H9 (cell line): Measurements from ENCODE around the gene MEGF8. TPM values are rescaled to one million over a fixed set of nuclear protein-coding genes. Genes with fewer than 3 reads are reported as not detected.

Experiments used
- DNase-seq: peaks from one replicate; pipeline ENCODE4 v3.0.0-alpha.2; 2017
- H2AFZ ChIP-seq: one replicate; pipeline ENCODE4 v1.6.1; 2013; ENCODE audit warnings: mild to moderate bottlenecking, low read length, control low read depth, moderate library complexity
- H2AK5ac ChIP-seq: 2 replicates; pipeline ENCODE4 v1.6.1; 2013; ENCODE audit warnings: low read length, control low read depth, mixed read lengths; ENCODE audit not compliant: insufficient read length
- H2BK120ac ChIP-seq: one replicate; pipeline ENCODE4 v1.6.1; 2013; ENCODE audit warnings: low read depth, mild to moderate bottlenecking, low read length, control low read depth, inconsistent platforms; ENCODE audit not compliant: poor library complexity, severe bottlenecking
- H2BK12ac ChIP-seq: 2 replicates; pipeline ENCODE4 v1.6.1; 2013; ENCODE audit warnings: low read length, control low read depth, mixed read lengths, low read depth; ENCODE audit not compliant: insufficient read length
- H2BK15ac ChIP-seq: 2 replicates; pipeline ENCODE4 v1.6.1; 2013; ENCODE audit warnings: low read depth, low read length, control low read depth
- H2BK20ac ChIP-seq: one replicate; pipeline ENCODE4 v1.6.1; 2013; ENCODE audit warnings: low read depth, mild to moderate bottlenecking, low read length, control low read depth, inconsistent platforms; ENCODE audit not compliant: poor library complexity, severe bottlenecking
- H2BK5ac ChIP-seq: 2 replicates; pipeline ENCODE4 v1.6.1; 2013; ENCODE audit warnings: low read length, control low read depth, mixed read lengths; ENCODE audit not compliant: insufficient read length
- H3K14ac ChIP-seq: 2 replicates; pipeline ENCODE4 v1.6.1; 2013; ENCODE audit warnings: low read length, control low read depth; ENCODE audit not compliant: insufficient read depth
- H3K18ac ChIP-seq: 2 replicates; pipeline ENCODE4 v1.6.1; 2013; ENCODE audit warnings: low read depth, mild to moderate bottlenecking, mixed read lengths, low read length, control low read depth; ENCODE audit not compliant: insufficient read length
- H3K23ac ChIP-seq: 2 replicates; pipeline ENCODE4 v1.6.1; 2013; ENCODE audit warnings: low read length, control low read depth, mixed read lengths, low read depth; ENCODE audit not compliant: insufficient read length
- H3K23me2 ChIP-seq: 2 replicates; pipeline ENCODE4 v1.6.1; 2013; ENCODE audit warnings: low read depth, mild to moderate bottlenecking, mixed read lengths, low read length, control low read depth; ENCODE audit not compliant: insufficient read length, poor library complexity, severe bottlenecking
- H3K27ac ChIP-seq: 2 replicates; pipeline ENCODE4 v1.5.1; 2013; ENCODE audit warnings: low read length, control low read depth, mixed read lengths, low read depth; ENCODE audit not compliant: insufficient read length
- H3K27me3 ChIP-seq: 2 replicates; pipeline ENCODE4 v1.6.1; 2013; ENCODE audit warnings: low read length, control low read depth, inconsistent platforms; ENCODE audit not compliant: insufficient read depth
- H3K4ac ChIP-seq: 2 replicates; pipeline ENCODE4 v1.6.1; 2013; ENCODE audit warnings: low read depth, mild to moderate bottlenecking, control low read depth, inconsistent platforms, low read length, moderate library complexity
- H3K4me1 ChIP-seq: 2 replicates; pipeline ENCODE4 v1.6.1; 2013; ENCODE audit warnings: low read length, control low read depth, inconsistent platforms; ENCODE audit not compliant: insufficient read depth
- H3K4me2 ChIP-seq: 2 replicates; pipeline ENCODE4 v1.6.1; 2013; ENCODE audit warnings: low read length, control low read depth, mixed read lengths; ENCODE audit not compliant: insufficient read length, insufficient read depth
- H3K56ac ChIP-seq: 2 replicates; pipeline ENCODE4 v1.6.1; 2013; ENCODE audit warnings: low read depth, mild to moderate bottlenecking, mixed read lengths, low read length, control low read depth; ENCODE audit not compliant: insufficient read length
- H3K79me1 ChIP-seq: 2 replicates; pipeline ENCODE4 v1.6.1; 2013; ENCODE audit warnings: low read depth, mild to moderate bottlenecking, moderate library complexity, low read length, control low read depth, inconsistent platforms; ENCODE audit not compliant: insufficient read depth, poor library complexity, severe bottlenecking
- H3K79me2 ChIP-seq: 2 replicates; pipeline ENCODE4 v1.6.1; 2013; ENCODE audit warnings: low read length, control low read depth, inconsistent platforms; ENCODE audit not compliant: insufficient read depth
- H3K9ac ChIP-seq: 2 replicates; pipeline ENCODE4 v1.6.1; 2013; ENCODE audit warnings: low read length, control low read depth, mixed read lengths; ENCODE audit not compliant: insufficient read length; ENCODE audit errors: extremely low read depth
- H3K9me3 ChIP-seq: one replicate; pipeline ENCODE4 v1.6.1; 2013; ENCODE audit warnings: low read depth, low read length, inconsistent platforms; ENCODE audit not compliant: control insufficient read depth
- H3T11ph ChIP-seq: one replicate; pipeline ENCODE4 v1.6.1; 2013; ENCODE audit warnings: mild to moderate bottlenecking, low read length, control low read depth, inconsistent platforms
- H4K20me1 ChIP-seq: one replicate; pipeline ENCODE4 v1.6.1; 2013; ENCODE audit not compliant: control insufficient read depth, insufficient read length, insufficient read depth
- H4K5ac ChIP-seq: 2 replicates; pipeline ENCODE4 v1.6.1; 2013; ENCODE audit warnings: low read depth, mild to moderate bottlenecking, mixed read lengths, low read length, control low read depth; ENCODE audit not compliant: insufficient read length
- H4K8ac ChIP-seq: replicated peaks from 2 replicates; pipeline ENCODE4 v1.6.1; 2013; ENCODE audit warnings: low read length, control low read depth, mixed read lengths, low read depth; ENCODE audit not compliant: insufficient read length
- H4K91ac ChIP-seq: 2 replicates; pipeline ENCODE4 v1.6.1; 2013; ENCODE audit warnings: low read depth, mild to moderate bottlenecking, moderate library complexity, mixed read lengths, low read length, control low read depth; ENCODE audit not compliant: insufficient read length
- H3K27ac Mint-ChIP-seq, 3 experiments: 2 replicates in 2 of 3; 3 replicates in 1 of 3; pipeline ENCODE4 v1.8.0; 2020 to 2021; ENCODE audit warnings: mixed read lengths in 3 of 3, mild to moderate bottlenecking in 1 of 3, moderate library complexity in 1 of 3
- H3K27me3 Mint-ChIP-seq: 2 replicates; pipeline ENCODE4 v1.8.0; 2021; ENCODE audit warnings: low read depth, mild to moderate bottlenecking, moderate library complexity, mixed read lengths
- H3K36me3 Mint-ChIP-seq, 3 experiments: 2 replicates in 2 of 3; 3 replicates in 1 of 3; pipeline ENCODE4 v1.8.0; 2020 to 2021; ENCODE audit warnings: low read depth in 3 of 3, mixed read lengths in 3 of 3; ENCODE audit not compliant: insufficient read depth in 1 of 3
- H3K4me1 Mint-ChIP-seq, 2 experiments: 2 replicates each; pipeline ENCODE4 v1.8.0; 2020; ENCODE audit warnings: mixed read lengths in 2 of 2
- H3K4me3 Mint-ChIP-seq, 2 experiments: 2 replicates in 1 of 2; 3 replicates in 1 of 2; pipeline ENCODE4 v1.8.0; 2020 to 2021; ENCODE audit warnings: mild to moderate bottlenecking in 2 of 2, mixed read lengths in 2 of 2, moderate library complexity in 1 of 2
- H3K9me3 Mint-ChIP-seq, 2 experiments: 2 replicates in 1 of 2; 3 replicates in 1 of 2; pipeline ENCODE4 v1.8.0; 2020; ENCODE audit warnings: mild to moderate bottlenecking in 2 of 2, mixed read lengths in 2 of 2, moderate library complexity in 1 of 2
- CTCF ChIP-seq: fragments of 200-600 bp; sonication (generic); conservative IDR thresholded peaks from 3 replicates; pipeline ENCODE4 v1.8.0; 2021; ENCODE audit warnings: antibody characterized with exemption, mild to moderate bottlenecking
- WGBS: extraction: QIAGEN DNeasy Blood & Tissue Kit; methylation state at CpG from one replicate; pipeline ENCODE4 v1.1.7; 2013; ENCODE audit warnings: missing lambda C conversion rate, low lambda C conversion rate, mixed read lengths; ENCODE audit not compliant: insufficient read length; ENCODE audit errors: extremely low coverage; 5-methylcytosine and 5-hydroxymethylcytosine counted together
- total RNA-seq: library from RNA; stranded (reverse); gene quantifications from 2 replicates; pipeline ENCODE4 v1.2.1, GENCODE V29; 2021

The MEGF8 gene
- total RNA-seq, 1 experiment from 2014 or later, result 28.4 TPM

DNA sequence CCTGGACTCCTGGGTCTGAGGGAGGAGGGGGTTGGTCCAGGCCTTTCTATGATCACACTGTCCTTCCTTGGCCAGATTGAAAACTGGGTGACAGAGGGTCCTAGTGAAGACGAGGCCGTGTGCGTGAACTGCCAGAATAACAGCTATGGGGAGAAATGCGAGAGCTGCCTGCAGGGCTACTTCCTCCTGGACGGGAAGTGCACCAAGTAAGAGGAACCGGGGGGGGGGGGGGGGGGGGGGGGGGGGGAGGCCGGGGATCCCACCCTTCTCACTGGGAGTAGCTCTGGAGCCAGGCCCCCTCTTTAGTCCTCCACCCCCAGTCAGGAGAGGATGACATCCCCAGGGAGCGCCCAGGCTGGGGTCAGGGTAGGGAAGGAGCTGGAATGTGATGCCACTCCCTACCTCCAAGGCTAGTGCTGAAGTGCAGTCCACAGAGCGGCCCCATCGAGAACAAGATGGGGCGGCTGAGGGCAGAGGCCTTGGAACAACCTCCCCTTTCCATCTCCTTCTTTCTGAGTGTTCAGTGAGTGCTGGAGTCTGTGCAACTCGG lies 45.3 kb downstream of the MEGF8 start:
- no peak overlapping the region for H2BK12ac ChIP-seq
- Mint-ChIP-seq H3K4me1 (peaks cover 35 to 48% of the 10 kb centered on the region in 2 experiments), H3K9me3 (peaks cover 3 to 4% of the 10 kb centered on the region in 2 experiments; a peak in 3 of 5 replicates), H3K27ac (peak overlapping the region; percentile 75 to 95 (median 95); a peak in 5 of 7 replicates), H3K27me3 (peaks cover 1% of the 10 kb centered on the region; the same call in 1 of the 2 replicates), H3K4me3 (peak overlapping the region in 1 of 2 experiments; percentile 35; a peak in 1 of 5 replicates), H3K36me3 (peaks cover 22 to 44% (median 38%) of the 10 kb centered on the region in 3 experiments)
- H4K91ac ChIP-seq, result no peak overlapping the region
- H2BK20ac ChIP-seq, result no peak overlapping the region
- no peak overlapping the region for H2AK5ac ChIP-seq
- no peak overlapping the region for H3T11ph ChIP-seq
- peaks cover 5% of the 10 kb centered on the region; the same call in 1 of the 2 replicates for H3K4me1 ChIP-seq
- H4K5ac ChIP-seq, result no peak overlapping the region
- H3K9ac ChIP-seq, result no peak overlapping the region
- no peak overlapping the region for H2AFZ ChIP-seq
- no peaks in the 10 kb centered on the region for H3K79me1 ChIP-seq
- DNase-seq, result no peak
- no peak for TF ChIP-seq CTCF
- H3K27ac ChIP-seq, result no peak overlapping the region
- no peak overlapping the region for H3K4ac ChIP-seq
- no CpG with 5 or more reads among the region's 12 CpGs for WGBS
- H2BK120ac ChIP-seq, result no peak overlapping the region
- peaks cover 3% of the 10 kb centered on the region for H3K23me2 ChIP-seq
- no peak overlapping the region for H3K56ac ChIP-seq
- no peak overlapping the region for H3K14ac ChIP-seq
- H3K23ac ChIP-seq, result no peak overlapping the region
- no peaks in the 10 kb centered on the region for H4K20me1 ChIP-seq
- no peaks in the 10 kb centered on the region for H3K79me2 ChIP-seq
- no peak overlapping the region for H2BK5ac ChIP-seq
- no peak overlapping the region for H4K8ac ChIP-seq
- no peak overlapping the region for H2BK15ac ChIP-seq
- no peaks in the 10 kb centered on the region for H3K9me3 ChIP-seq
- H3K4me2 ChIP-seq, result peak overlapping the region; percentile 36
- no peak overlapping the region for H3K18ac ChIP-seq
- H3K27me3 ChIP-seq, result no peaks in the 10 kb centered on the region
